Right lobe of liver (tissue), 6 donors: ENCODE data around the gene ATXN10. TPM values are rescaled to one million over a fixed set of nuclear protein-coding genes. Genes with fewer than 3 reads are reported as not detected.

ENCODE experiments used
- ATAC-seq, 4 donors: fragments of 200-7000 bp; cut with Tn5 transposase; one replicate each; pipeline ENCODE4 v1.9.1; 2020; ENCODE audit warnings: mild to moderate bottlenecking in 4 of 4, moderate library complexity in 4 of 4
- DNase-seq, 3 donors: peaks; one replicate each; pipeline ENCODE4 v3.0.0-alpha.2; 2020
- H3K27ac ChIP-seq, 3 donors: fragments of 200-600 bp; one replicate each; pipeline ENCODE4 v1.8.0; 2022
- H3K27me3 ChIP-seq, 2 donors: fragments of 200-600 bp; one replicate each; pipeline ENCODE4 v1.8.0; 2022
- H3K36me3 ChIP-seq, 4 donors: fragments of 200-600 bp; sonication (generic) in 1 of 4; one replicate each; pipeline versions ENCODE4 v1.5.1 to v1.8.0; 2017 to 2022; ENCODE audit warnings: control low read depth in 1 of 4
- H3K4me1 ChIP-seq, 4 donors: fragments of 200-600 bp; sonication (generic) in 1 of 4; one replicate each; pipeline versions ENCODE4 v1.5.1 to v1.8.0; 2017 to 2022; ENCODE audit warnings: control low read depth in 1 of 4
- H3K4me3 ChIP-seq, 3 donors: fragments of 200-600 bp; one replicate each; pipeline ENCODE4 v1.8.0; 2022
- H3K9me3 ChIP-seq, 4 donors: fragments of 200-600 bp; sonication (generic) in 1 of 4; one replicate each; pipeline versions ENCODE4 v1.5.1 to v1.8.0; 2017 to 2022; ENCODE audit warnings: control low read depth in 1 of 4
- CTCF ChIP-seq, 4 donors: fragments of 200-600 bp in 3 of 4; fragments of 450-650 bp in 1 of 4; IDR thresholded peaks; one replicate each; pipeline versions ENCODE4 v1.5.1 to v1.8.0; 2016 to 2022; ENCODE audit warnings: antibody characterized with exemption in 4 of 4, mild to moderate bottlenecking in 2 of 4
- POLR2A ChIP-seq: fragments of 450-650 bp; IDR thresholded peaks from one replicate; pipeline ENCODE4 v1.6.1; 2017; ENCODE audit warnings: antibody characterized with exemption, mild to moderate bottlenecking
- WGBS: methylation state at CpG from one replicate; pipeline ENCODE4 v1.1.6; 2018; ENCODE audit warnings: low coverage, low lambda C conversion rate; ENCODE audit not compliant: insufficient coverage; ENCODE audit errors: missing lambda C conversion rate; 5-methylcytosine and 5-hydroxymethylcytosine counted together
- intact Hi-C, 2 donors: fragments of 100-400 bp; cut with DNase I; formaldehyde crosslinking; loops; one replicate each; pipeline versions ENCODE4 v1.11.2 to v1.14.1; 2022
- total RNA-seq, 6 experiments: library from RNA; depleted of rRNA in 2 of 6; stranded (reverse); fragments of >200 nt in 2 of 6; fragmentation: NEBNext Ultra II Directional in 3 of 6; extraction: Animal tissue kit (Norgen Biotek cat#: 25700) in 3 of 6; gene quantifications; one replicate each; pipeline versions ENCODE4 v1.1.0 to v1.2.4, GENCODE V29; 2016 to 2023
- donor health status: DM: no; HTN: yes; CAD: no.
- donor health status: DM: no; HTN: no; CAD: no.
- donor health status: DM: no; HTN: no; CAD: no.
- donor health status: DM: no; HTN: yes; CAD: no.
- donor health status: DM: no; HTN: yes; CAD: no.

ATXN10 gene
- total RNA-seq, 6 experiments from 2014 or later, result 70.0 to 118 (median 84.3) TPM

- TF ChIP-seq POLR2A (no peak), CTCF (IDR thresholded peaks at IDR 0.05) (no peak)
- Histone ChIP-seq H3K4me3 (no peak overlapping the region), H3K27me3 (no peaks in the 10 kb centered on the region), H3K27ac (no peak overlapping the region), H3K36me3 (no peaks in the 10 kb centered on the region), H3K4me1 (no peaks in the 10 kb centered on the region), H3K9me3 (no peaks in the 10 kb centered on the region)
- DNase-seq, result no peak
- intact Hi-C loops, result no loop called here
- ATAC-seq, result no peak
- 95% methylated on average over 6 of the region's 12 CpGs for WGBS
Observed at GRCh38 chr22:45650721-45651120, 20.9 kb upstream of the ATXN10 start.

- ATAC-seq, result no peak
Observed at GRCh38 chr22:45651931-45652528, 19.6 kb upstream of the ATXN10 start.

DNA sequence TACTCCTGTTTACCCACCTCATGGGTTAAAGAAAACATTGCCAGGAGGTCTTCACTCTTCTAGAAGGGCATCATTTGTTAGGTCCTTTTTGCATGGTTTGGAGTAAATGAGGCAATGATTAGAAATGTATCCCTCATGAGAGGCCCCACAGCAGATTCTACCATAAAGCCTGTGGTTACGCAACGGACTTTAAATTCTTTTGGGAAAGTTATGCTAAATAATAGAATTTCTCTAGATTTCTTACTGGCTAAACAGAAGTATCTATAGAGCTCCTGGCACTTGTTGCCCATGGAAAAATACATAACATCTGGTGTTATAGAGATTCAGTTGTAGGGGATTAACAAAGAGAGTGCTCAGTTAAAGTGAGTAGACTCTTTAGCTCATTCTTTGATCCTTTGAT is 15.1 kb upstream of the ATXN10 start:
- ATAC-seq, result no peak
- intact Hi-C loops, result no loop called here
- TF ChIP-seq POLR2A, result no peak
- TF ChIP-seq CTCF (IDR thresholded peaks at IDR 0.05), result no peak
- H3K9me3 ChIP-seq, result no peaks in the 10 kb centered on the region
- H3K36me3 ChIP-seq, result no peaks in the 10 kb centered on the region
- no peaks in the 10 kb centered on the region for H3K27me3 ChIP-seq
- WGBS, result 100% methylated on average over 2 of the region's 2 CpGs
- DNase-seq, result no peak
- no peak overlapping the region for H3K27ac ChIP-seq
- no peak overlapping the region for H3K4me3 ChIP-seq
- H3K4me1 ChIP-seq, result no peaks in the 10 kb centered on the region

More at GRCh38 chr22:45651931-45652528, 19.6 kb upstream of the ATXN10 start:
- no peaks in the 10 kb centered on the region for H3K36me3 ChIP-seq
- H3K4me3 ChIP-seq, result no peak overlapping the region
- intact Hi-C loops, result no loop called here
- no peaks in the 10 kb centered on the region for H3K4me1 ChIP-seq
- H3K27me3 ChIP-seq, result no peaks in the 10 kb centered on the region
- TF ChIP-seq POLR2A (no peak), CTCF (IDR thresholded peaks at IDR 0.05) (no peak)
- 94% methylated on average over 2 of the region's 11 CpGs for WGBS
- no peak overlapping the region for H3K27ac ChIP-seq
- DNase-seq, result no peak
- no peaks in the 10 kb centered on the region for H3K9me3 ChIP-seq

- no peaks in the 10 kb centered on the region for H3K9me3 ChIP-seq
- 74% methylated on average over 4 of the region's 4 CpGs for WGBS
- no peak overlapping the region for H3K4me3 ChIP-seq
- TF ChIP-seq CTCF (IDR thresholded peaks at IDR 0.05) (no peak), POLR2A (no peak)
- no peak overlapping the region for H3K27ac ChIP-seq
- intact Hi-C loops, result no loop called here
- ATAC-seq, result no peak
- H3K36me3 ChIP-seq, result no peaks in the 10 kb centered on the region
- H3K4me1 ChIP-seq, result no peaks in the 10 kb centered on the region
- DNase-seq, result no peak
- H3K27me3 ChIP-seq, result no peaks in the 10 kb centered on the region
Observed at GRCh38 chr22:45657701-45658100, 13.9 kb upstream of the ATXN10 start.
